ENCODE results near the gene SOX14.

SOX14 gene

DNA sequence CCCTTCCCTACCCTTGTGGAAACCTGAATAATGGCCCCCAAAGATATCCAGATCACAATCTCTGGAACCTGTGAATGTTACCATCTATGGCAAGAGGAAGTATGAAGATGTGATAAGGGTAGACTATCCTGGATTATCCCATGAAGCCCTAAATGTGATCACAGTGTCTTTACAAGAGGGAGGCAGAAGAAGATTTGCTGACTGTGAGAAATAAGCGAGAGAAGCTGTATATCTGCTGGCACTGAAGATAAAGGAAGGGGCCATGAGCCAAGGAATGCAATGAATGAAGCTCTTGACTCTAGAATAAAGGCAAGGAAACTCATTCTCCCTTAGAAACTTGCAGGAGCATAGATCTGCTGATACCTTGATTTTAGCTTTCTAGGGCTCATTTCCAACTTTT, 39.1 kb downstream of the SOX14 start:
- Histone ChIP-seq H3K4me3 (no peak overlapping the region), H3K9me3 (ENCODE audit: low read depth, low read length) (no peaks in the 10 kb centered on the region), H3K36me3 (ENCODE audit: insufficient read depth, low read length) (no peaks in the 10 kb centered on the region), H3K27ac (no peak overlapping the region), H3K9ac (ENCODE audit: insufficient read length) (no peak overlapping the region)
- DNase-seq (ENCODE audit: low read depth, low spot score) = no peak
- TF ChIP-seq FOXP2 (optimal IDR thresholded peaks at IDR 0.05; ENCODE audit: control extremely low read depth, extremely low read length, insufficient read depth) (no peak), POLR2AphosphoS5 (IDR thresholded peaks at IDR 0.05; ENCODE audit: borderline replicate concordance, low read depth, low read length) (no peak), EZH2 (IDR thresholded peaks at IDR 0.05) (no peak)

DNA sequence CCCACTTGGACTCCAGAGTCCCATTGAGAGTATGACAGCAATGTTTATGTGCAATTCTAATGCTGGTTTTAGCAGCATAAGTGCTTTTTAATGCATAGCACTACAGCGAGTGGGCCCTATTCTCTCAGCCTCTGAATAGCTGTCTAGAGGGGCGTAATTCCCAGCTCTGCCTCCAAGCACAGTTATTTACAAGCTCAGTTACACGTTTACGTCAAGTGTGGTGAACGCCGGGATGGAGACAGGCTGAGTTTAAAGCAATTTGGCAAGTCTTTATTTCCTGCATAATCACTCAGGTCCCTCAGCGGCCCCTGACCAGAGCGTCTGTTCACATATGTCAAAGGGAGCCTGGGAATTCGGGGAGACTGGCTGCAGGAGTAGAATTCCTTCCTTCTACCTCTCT, 43.9 kb downstream of the SOX14 start:
- no peak for DNase-seq (ENCODE audit: low read depth, low spot score)

DNA sequence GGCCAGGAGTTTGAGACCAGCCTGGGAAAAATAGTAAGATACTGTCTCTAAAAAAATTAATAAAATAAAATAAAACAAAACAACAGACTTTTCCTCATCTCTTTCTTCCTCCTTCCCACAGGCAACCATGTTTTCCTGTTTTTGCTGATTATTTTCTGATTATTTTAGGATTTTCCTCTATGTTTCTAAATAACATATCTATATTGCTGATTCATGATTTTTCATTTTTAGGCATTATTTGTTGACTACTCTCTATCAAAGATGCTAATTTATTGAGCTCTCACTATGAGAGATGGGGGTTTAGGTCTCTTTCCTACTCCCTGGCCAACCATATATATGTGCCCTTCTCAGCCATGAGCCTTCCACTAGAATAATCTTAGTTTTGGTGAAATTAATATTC, 45.4 kb downstream of the SOX14 start:
- Histone ChIP-seq H3K4me3 (no peak overlapping the region), H3K27ac (no peak overlapping the region), H3K9ac (ENCODE audit: insufficient read length) (no peak overlapping the region), H3K36me3 (ENCODE audit: insufficient read depth, low read length) (no peaks in the 10 kb centered on the region), H3K9me3 (ENCODE audit: low read depth, low read length) (no peaks in the 10 kb centered on the region)
- no peak for DNase-seq (ENCODE audit: low read depth, low spot score)
- TF ChIP-seq EZH2 (IDR thresholded peaks at IDR 0.05) = no peak
- no peak for TF ChIP-seq POLR2AphosphoS5 (IDR thresholded peaks at IDR 0.05; ENCODE audit: borderline replicate concordance, low read depth, low read length)
- no peak for TF ChIP-seq FOXP2 (optimal IDR thresholded peaks at IDR 0.05; ENCODE audit: control extremely low read depth, extremely low read length, insufficient read depth)

More for the DNA sequence above, 43.9 kb downstream of the SOX14 start:
- no peak overlapping the region for H3K27ac ChIP-seq
- H3K9ac ChIP-seq (ENCODE audit: insufficient read length) = no peak overlapping the region
- no peak overlapping the region for H3K4me3 ChIP-seq
- no peaks in the 10 kb centered on the region for H3K36me3 ChIP-seq (ENCODE audit: insufficient read depth, low read length)
- no peak for TF ChIP-seq EZH2 (IDR thresholded peaks at IDR 0.05)
- no peak for TF ChIP-seq FOXP2 (optimal IDR thresholded peaks at IDR 0.05; ENCODE audit: control extremely low read depth, extremely low read length, insufficient read depth)
- TF ChIP-seq POLR2AphosphoS5 (IDR thresholded peaks at IDR 0.05; ENCODE audit: borderline replicate concordance, low read depth, low read length) = no peak
- H3K9me3 ChIP-seq (ENCODE audit: low read depth, low read length) = no peaks in the 10 kb centered on the region

DNA sequence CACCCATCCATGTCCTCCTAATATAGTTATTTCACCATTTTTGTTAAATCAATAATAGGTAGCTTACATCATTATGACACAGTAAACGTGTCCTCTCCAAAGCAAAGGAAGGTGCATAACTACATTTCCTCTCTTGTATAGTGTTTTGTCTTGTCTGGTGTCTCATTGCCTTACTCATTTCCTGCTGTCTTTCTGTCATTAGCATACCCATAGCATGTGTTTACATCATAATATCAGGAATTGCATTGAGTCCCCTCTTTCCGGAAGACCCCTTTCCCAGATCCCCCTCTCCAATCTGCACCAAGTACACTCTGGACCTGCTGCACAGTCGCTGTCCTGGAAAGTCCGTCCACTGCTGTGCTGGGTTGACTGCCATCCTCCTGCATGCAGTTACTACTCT, 47.9 kb downstream of the SOX14 start:
- no peak for TF ChIP-seq POLR2AphosphoS5 (IDR thresholded peaks at IDR 0.05; ENCODE audit: borderline replicate concordance, low read depth, low read length)
- no peak for TF ChIP-seq FOXP2 (optimal IDR thresholded peaks at IDR 0.05; ENCODE audit: control extremely low read depth, extremely low read length, insufficient read depth)
- TF ChIP-seq EZH2 (IDR thresholded peaks at IDR 0.05) = no peak
- DNase-seq (ENCODE audit: low read depth, low spot score) = no peak
- H3K27ac ChIP-seq = no peak overlapping the region
- H3K9me3 ChIP-seq (ENCODE audit: low read depth, low read length) = no peaks in the 10 kb centered on the region
- H3K9ac ChIP-seq (ENCODE audit: insufficient read length) = no peak overlapping the region
- no peaks in the 10 kb centered on the region for H3K36me3 ChIP-seq (ENCODE audit: insufficient read depth, low read length)
- no peak overlapping the region for H3K4me3 ChIP-seq

DNA sequence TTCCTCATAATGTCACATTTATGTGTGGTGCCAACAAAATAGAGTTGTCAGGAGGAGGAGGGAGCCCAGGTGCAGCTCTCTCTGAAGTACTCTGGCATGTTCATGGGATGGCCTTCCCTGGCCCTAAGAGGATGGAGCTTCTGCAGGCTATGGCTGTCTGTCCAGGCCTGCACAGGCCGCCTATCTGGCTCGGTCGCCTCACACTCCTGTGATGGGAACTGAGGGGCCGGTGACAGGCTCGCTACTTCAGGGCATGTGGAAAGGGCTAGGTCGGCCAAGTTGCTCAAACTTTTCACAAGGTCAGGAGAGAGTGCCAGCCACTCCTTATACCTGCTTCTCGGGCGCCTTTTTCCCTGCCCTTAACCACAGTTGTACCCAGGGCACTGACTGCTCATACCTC, 51.1 kb downstream of the SOX14 start:
- Histone ChIP-seq H3K9ac (ENCODE audit: insufficient read length) (no peak overlapping the region), H3K36me3 (ENCODE audit: insufficient read depth, low read length) (no peaks in the 10 kb centered on the region), H3K4me3 (no peak overlapping the region), H3K9me3 (ENCODE audit: low read depth, low read length) (no peaks in the 10 kb centered on the region), H3K27ac (no peak overlapping the region)
- TF ChIP-seq FOXP2 (optimal IDR thresholded peaks at IDR 0.05; ENCODE audit: control extremely low read depth, extremely low read length, insufficient read depth) (no peak), POLR2AphosphoS5 (IDR thresholded peaks at IDR 0.05; ENCODE audit: borderline replicate concordance, low read depth, low read length) (no peak), EZH2 (IDR thresholded peaks at IDR 0.05) (no peak)
- no peak for DNase-seq (ENCODE audit: low read depth, low spot score)
